Mammary microvascular endothelial cell (primary cell): ENCODE data around the gene ALKBH3. TPM values are rescaled to one million over a fixed set of nuclear protein-coding genes. Genes with fewer than 3 reads are reported as not detected.

Experiments
- total RNA-seq: library from RNA; depleted of rRNA; stranded (reverse); fragments of >200 nt; gene quantifications from 2 replicates; pipeline ENCODE4 v1.2.3, GENCODE V29; 2015

The ALKBH3 gene
- 30.7 and 36.4 TPM in 2 replicates for total RNA-seq

DNA sequence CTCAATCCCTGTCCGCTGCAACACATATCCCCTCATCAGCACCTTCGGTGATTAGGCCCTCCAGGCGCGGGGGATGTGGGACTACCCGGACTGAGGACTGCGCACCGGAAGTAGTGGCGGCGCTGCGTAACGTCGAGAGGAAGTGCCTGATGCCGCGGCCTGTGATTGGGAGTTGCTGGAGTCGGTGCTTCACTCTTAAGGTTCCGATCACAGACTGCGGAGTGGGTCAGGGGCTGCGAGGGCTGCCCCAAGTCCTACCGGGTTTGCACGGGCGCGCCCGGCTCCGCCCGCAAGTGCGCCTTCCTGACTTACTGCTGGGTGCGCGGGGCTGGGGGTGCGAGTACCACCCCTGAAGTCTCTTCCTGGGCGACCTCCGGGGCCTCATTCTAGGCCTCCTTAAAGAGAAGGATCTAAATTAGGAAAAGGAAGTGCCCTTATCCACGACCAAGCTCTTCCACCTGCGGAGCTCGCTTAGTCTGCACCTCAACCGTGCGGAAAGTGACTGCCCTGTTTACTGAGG lies at the start of gene ALKBH3:
Gene ALKBH3, plus strand, starts transcription at position 192 of the 520 bp plus-strand sequence. CDS start 1,822 bp downstream, outside the sequence.

Other genes starting within 250 kb of the ALKBH3 start
- 82.7 and 88.1 TPM in 2 replicates for gene HSD17B12, start 200.1 kb upstream of the ALKBH3 start, total RNA-seq
- gene C11orf96, start 61.8 kb downstream of the ALKBH3 start, total RNA-seq = 35.7 and 37.6 TPM in 2 replicates
- not detected in 2 replicates for gene ACCSL, start 167.2 kb downstream of the ALKBH3 start, total RNA-seq
- gene ACCS, start 185.4 kb downstream of the ALKBH3 start, total RNA-seq = 2.5 and 3.2 TPM in 2 replicates
- gene EXT2, start 214.8 kb downstream of the ALKBH3 start, total RNA-seq = 80.7 and 80.8 TPM in 2 replicates